NK-92 (cell line): ENCODE results near the gene PUM2.
"Not testable (repeated sequence)": the region's sequence is repeated elsewhere in the genome, so short reads cannot be mapped to it uniquely, and the experiment has no call there.

Source experiments
- DNase-seq: peaks from one replicate; lab custom pipeline; 2025; ENCODE audit not compliant: unreplicated experiment; lab: John Stamatoyannopoulos, UW

Gene PUM2

DNA sequence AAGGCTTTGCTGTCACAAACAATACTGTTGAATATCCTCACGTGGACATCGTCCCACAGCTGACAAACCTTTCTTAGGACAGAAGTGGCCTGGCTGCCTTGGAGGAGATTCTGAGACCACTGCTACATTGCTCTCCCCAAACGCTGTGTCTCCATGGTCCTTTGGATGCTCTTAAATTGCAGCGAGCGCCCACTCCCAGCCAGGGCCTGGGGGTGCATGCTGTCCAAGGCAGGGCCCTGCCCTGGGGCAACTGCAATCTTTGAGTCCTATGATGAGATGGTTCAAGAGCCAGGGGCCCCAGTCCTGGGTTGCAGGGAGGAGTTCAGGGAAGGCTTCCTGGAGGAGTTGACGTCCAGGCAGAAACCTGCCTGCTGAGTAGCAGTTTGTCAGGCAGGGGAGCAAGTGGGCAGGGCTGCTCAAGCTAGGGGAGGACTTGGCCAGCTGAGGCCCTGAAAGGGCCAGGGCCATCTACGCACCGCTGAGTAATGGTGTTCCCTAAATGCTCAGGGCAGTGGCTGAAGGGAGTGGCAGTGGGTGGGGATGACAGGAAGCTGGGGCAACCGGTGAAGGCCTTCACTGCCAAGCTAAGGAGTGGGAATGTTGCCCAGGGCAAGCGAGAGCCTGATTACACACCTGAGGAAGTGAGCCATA lies 114.9 kb downstream of the PUM2 start:
- no peak for DNase-seq

DNA sequence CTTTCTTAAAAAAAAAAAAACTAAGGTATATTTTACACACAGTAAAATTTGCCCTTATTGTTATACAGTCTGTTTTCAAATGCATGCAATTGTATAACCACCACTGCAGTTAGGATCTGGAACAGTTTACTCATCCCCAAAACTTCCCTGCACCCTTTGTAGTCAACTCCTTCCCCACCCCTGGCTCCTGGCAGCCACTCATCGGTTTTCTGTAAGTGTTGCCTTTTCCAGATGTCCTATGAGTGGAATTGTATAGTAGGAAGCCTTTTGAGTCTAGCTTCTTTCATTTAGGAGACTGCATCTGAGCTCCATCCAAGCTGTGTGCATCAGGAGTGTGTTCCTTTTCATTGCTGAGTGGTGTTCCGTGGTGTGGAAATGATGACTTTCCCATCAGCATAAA lies 116.0 kb downstream of the PUM2 start:
- DNase-seq, result not testable (repeated sequence)

DNA sequence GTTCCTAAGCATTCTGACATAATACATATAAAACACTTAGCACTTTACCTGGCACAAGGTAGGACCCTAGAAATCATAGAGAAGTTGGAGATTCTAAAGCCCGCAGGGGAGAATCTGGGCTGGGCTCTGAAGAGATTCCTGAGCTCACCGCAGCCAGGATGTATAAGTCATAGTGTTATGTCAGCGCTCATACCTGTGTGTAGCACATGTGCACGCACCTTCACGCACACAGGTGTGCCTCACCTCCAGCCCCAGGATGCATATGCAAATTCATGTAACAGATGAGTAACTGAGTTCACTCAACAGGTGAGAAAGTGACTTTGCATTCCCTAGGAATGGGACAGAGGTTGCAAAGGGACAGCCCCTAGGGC lies 117.8 kb downstream of the PUM2 start:
- DNase-seq, result no peak

DNA sequence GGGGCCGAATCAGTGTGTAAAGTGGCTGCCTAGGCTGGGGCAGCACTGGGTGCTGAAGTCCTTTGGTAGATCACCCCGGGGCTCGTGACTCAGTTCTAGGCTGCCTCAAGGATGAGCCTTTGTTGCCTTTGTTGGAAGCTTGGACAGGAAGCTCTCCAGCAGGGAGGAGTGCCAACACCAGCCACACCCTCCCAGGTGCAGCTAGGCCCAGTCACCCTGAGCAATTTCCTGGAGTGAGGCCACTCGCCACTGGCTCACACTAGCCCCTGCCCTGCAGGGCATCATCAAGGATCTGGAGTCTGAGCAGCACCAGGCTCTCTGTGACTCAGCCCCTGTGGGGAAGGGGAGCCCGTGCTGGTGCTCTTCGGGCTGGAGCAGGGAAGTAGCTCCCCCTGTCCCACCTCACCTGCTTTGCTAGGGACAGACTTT lies 119.0 kb downstream of the PUM2 start:
- no peak for DNase-seq

DNA sequence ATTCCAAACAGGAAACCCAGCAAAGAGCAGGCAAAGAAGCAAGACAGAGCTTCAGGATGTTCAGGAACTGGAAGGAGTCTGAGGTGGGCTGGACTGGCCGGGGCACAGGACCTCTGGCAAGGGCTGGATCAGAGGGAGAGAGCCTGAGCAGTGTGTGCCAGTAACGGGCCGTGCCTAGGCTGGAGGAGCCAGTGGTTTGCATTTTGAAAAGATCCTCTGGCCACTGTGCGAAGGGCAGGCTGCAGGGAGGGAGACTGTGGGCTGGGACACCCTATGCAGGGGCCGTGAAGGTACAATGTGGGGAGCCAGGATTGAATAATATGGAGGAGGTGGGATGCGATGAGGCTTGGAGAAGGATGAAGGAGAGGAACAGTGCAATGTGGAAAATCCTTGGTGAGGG lies 119.5 kb downstream of the PUM2 start:
- no peak for DNase-seq

DNA sequence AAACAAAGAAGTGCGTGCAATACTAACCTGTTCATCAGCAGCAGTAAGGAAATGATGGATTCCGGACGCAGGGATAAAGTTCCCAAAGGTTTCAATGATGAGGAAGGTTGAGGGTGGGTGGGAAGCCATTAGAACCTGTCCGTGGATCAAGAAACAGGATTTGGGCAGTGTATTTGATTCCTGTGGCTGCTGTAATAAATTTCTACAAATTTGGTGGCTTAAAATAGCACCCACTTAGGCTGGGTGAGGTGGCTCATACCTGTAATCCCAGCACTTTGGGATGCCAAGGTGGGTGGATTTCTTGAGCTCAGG lies 120.6 kb downstream of the PUM2 start:
- no peak for DNase-seq

DNA sequence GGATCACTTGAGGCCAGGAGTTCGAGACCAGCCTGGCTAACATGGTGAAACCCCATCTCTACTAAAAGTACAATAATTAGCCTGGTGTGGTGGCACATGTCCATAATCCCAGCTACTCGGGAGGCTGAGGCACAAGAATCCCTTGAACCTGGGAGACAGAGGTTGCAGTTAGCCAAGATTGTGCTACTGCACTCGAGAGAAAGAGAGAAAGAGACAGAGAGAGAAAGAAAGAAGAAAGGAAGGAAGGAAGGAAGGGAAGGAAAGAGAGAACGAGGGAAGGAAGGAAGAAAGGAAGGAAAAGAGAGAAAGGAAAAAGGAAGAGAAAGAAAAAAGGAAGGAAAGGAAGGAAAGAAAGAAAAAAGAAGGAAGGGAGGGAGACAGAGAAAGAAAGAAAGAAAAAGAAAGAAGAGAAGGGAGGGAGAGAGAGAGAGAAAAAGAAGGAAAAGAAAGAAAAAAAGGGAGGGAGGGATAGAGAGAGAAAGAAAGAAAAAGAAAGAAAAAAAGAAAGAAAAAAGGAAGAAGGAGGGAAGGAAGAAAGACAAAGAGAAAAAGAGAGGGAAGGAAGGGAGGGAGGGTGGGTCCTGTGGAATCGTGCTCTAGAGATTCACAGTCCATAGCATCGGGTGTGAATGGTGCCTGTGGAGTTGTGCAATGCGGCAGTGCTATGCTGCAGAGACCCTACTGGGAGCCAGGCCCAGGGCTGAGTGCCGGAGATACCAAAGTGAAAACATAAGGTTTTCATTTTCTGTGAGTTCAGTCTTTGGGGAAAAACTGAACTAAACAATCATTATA lies 121.1 kb downstream of the PUM2 start:
- no peak for DNase-seq

DNA sequence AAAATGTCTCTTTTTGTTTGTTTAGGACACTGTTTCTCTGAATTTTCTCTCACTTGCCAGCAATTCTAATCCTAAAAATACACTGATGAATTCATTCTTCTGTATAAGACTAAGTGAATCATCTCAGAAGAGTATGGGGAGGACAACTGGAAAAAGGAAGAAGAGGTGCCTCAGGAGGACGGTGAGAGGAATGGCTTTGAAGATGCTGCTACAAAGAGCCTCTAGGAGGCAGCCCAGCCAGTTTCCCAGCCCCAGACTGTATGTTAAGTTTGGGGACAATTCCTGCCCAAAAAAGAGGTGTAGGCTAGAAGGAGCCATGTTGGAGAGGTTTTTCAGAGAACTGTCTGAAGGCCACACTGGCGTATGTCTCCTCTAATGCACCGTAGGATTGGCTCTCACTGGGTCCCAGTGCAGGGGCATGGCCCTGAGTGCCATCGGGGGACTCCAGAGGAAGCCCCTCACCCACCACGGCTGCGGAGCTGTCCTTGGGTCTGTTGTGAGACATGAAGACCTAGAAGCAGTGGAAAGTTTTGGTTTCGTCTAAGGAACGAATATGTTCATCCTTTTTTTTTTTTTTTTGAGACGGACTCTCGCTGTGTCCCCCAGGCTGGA lies 122.6 kb downstream of the PUM2 start:
- no peak for DNase-seq

DNA sequence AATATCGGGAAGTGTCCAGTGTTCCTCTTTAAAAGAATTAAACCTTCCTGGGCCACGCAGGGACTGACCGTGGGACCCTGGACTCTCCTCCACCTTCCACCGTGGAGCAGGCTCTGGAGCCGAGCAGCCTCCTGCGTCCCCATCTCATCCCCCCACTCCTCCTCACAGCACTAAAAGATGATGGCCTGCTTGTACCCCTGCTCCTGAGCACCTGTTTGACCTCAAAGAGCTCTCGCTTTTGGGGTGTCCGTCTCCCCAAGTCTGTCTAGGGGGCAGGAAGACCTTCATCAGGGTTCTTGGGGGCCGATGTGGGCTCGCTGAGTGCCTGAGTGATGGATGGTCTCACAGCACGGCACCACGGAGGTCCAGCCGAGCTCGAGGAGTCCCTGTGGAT lies 124.5 kb downstream of the PUM2 start:
- DNase-seq, result no peak

DNA sequence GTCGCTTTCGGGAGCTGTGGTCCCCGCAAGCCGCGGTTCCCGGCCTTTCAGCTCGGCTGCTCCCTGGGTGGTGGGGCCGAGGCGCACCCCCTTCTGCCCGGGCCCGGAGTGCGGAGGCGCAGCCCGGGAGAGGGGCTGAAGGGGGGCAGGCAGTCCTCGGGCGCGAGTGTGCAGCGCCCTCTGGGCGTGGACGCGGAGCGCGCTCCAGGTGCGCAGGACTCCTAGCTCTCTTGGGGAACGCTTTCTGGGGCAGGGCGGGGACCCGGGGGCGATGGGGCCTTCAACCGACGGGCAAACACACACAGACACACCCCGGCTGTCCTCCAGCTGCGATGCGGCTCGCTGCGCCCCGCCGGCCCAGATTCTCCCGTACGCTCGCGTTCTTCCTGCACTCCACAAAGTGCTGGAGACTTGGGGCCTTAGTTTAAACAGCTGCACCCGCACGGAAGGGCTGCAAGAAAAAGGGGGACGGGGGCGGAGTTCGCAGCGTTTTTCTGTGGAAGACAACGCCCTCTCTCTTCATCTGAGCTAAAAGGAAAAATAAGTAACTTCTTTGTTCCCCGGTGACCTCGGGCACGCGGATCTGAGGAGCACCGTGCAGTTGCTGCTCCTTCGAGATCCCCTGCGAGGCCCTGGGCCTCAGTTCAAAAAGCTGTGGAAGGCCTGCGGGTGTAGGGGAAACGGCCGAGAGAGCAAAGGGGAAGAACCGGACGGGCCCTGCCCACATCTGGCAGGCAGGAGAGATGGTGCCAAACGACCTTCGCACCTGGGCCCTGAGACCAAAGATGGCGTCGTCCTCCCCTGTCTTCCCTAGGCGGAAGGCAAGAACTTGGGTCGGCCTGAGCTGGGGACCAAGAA lies 125.1 kb downstream of the PUM2 start:
- no peak for DNase-seq

DNA sequence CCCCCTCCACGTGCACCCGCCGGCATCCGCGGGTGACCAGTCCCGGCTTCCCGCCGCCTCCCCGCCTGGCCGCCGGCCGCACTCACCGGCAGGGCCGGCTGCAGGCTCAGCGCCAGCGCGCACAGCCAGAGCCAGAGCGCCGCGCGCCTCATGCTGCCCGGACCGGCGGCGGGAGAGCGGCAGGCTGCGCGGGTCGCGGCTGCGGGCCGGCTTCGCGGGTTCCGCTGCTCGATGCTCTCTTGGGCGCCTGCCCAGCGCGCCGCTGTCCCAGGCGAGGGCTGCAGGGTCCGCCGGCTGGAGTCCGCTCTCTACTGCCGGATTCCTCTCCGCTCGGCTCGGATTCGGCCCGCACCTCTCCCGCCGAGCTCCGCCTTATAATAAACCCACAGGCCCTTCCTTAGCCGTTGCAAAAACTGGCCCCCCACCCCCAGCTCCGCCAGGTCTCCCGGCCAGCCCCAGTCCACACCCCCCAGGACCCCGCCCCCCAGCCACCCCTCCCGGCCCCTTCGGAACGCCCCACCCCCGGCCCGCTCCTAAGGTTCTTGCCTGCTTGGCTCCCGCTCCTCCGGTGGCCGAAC lies 125.8 kb downstream of the PUM2 start, which contains the start of gene SDC1:
SDC1 (minus strand) TSS at position 415 of the 578 bp plus-strand sequence; CDS start at position 152, 263 bp downstream.
- DNase-seq, result no peak

DNA sequence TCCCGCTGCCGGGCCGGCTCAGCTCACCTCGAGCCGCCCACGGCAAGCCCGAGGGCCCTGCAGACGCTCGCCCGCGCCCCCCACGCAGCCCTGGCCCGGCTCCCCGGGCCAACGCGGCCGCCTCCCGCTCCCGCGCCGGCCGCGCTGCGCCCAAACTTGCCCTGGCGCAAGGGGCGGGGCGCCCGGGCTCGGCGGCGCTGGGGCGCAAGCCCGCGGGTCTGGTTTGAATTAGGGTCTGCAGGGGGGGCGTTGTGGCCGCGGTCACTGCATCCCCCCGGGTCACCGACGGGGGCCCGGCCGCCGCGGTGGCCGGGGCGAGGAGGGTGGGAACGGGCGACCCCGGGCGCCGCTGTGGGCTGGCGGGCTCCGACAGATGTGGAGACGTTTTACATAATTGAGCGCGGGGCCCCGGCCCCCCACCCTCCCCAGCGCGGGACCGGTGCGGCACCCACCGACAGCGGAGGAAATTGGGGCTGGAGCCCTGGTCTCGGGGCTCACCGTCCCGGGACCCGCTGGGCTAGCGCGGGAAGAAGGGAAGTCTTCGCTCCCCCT lies 126.4 kb downstream of the PUM2 start:
- no peak for DNase-seq

DNA sequence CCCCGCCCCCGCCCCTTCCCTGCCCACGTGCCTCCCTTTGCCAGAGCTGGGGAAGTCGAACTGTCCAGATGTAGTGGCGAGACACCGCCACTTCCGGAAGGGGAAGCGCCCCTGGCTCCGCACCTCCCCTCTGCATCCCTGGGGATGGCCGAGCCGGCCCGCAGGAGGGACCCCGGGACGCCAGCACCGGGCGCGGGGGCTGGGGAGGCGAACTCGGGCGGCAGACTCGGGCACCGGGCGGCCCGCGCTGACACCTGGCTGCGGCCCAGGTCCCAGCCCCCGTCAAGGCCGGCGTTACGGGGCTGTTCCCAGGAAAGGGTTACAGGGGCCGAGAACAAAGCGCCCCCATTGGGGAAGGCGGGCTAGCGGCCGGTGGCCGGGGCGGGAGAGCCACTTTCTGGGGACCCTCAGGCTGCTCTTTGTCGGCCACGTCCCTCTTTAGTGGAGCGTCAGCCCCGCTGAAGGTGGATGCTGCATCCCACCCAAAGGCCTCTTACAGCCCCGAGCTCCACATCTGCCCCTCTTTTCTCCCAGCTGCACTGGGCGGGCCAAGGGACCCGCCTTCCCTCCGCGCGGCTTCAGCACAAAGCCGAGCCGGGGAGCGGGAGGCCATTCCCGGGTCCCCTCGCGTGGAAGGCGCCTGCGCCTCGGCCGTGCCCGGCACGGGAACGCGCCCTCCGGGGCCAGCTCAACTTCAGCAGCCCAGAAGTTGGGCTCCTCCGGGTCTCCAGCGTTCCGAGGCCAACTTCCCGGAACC lies 127.1 kb downstream of the PUM2 start:
- DNase-seq, result no peak

DNA sequence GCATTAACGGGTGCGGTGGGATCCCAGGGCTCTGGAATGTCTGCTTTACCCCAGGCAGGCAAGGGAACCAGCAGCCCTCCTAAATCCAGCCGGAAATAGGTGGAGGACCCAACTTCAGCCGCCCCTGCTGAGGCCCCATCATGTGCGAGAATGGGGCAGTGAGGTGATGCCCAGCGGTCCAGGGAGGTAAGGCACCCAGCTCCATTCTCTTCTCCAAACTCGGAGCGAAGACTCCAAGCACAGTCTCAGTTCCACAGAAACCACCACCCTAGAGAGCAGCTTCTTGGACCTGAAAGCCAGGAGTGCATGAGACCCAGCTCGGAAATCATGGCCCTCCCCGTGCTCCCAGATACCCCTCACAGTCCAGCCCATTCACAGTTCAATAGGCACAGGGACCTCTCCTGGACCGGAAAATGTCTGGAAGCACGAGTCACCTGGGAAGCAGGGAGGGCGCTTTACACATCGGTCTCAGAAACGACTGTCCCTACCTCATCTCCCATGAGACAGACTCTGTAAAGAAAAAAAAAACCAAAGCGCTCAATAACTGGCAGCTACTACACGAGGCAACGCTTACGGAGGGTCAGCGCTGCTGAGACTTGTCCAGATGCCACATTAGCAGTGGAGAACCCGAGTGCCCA lies 127.8 kb downstream of the PUM2 start:
- no peak for DNase-seq

DNA sequence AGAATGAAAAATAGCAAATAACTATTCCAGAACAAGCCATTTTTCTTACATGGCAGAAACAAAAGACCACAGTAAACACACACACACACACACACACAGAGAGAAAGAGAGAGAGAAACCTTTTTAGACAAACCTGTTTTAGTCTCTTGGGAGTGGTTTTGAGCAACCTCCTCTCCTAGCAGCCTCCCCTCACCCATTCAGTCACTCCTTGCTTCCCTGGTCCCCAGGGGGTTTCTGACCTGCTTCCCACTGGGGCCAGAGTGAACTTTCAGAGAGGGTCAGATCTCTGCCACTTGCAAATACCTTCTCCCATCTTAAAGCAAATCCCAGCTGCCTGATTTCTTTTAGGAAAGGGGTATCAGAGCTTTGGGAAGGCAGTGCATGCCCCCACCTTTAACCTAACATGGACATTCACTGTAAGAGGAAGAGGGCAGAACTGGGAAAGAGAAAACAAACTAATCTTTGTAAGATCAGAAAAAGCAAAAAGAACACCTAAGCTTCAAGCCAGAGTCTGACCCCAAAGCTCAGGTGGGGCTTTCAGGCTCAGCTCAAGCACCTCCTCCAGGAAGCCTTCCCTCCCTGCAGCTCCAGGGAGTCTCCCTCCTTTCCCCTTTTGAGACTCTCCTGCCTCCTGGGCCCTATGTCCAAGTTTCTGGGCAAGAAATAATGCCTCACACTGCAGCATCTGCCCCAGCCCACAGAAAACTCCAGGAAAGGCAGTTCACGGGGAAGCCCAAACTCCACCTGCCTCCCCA lies 128.5 kb downstream of the PUM2 start:
- DNase-seq, result no peak

DNA sequence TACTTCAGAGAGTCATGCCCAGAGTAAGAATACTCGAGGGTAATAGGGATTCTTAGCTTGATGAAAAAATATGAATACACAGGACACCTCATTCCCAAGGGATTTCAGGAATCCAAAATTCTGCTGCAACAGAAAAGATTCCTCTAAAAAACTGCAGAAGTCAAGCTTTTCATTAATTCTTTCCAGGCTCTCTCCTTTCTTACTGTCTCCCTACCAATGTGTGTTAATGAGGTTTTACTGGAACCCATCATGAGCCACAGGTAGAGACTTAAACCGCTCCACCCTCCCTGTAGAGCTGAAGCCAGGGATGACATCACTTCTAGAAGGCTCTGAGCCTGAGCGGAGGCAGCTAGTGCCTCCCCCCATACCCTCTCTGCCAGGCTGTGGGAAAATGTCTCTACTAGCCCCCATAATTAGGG lies 129.1 kb downstream of the PUM2 start:
- no peak for DNase-seq

DNA sequence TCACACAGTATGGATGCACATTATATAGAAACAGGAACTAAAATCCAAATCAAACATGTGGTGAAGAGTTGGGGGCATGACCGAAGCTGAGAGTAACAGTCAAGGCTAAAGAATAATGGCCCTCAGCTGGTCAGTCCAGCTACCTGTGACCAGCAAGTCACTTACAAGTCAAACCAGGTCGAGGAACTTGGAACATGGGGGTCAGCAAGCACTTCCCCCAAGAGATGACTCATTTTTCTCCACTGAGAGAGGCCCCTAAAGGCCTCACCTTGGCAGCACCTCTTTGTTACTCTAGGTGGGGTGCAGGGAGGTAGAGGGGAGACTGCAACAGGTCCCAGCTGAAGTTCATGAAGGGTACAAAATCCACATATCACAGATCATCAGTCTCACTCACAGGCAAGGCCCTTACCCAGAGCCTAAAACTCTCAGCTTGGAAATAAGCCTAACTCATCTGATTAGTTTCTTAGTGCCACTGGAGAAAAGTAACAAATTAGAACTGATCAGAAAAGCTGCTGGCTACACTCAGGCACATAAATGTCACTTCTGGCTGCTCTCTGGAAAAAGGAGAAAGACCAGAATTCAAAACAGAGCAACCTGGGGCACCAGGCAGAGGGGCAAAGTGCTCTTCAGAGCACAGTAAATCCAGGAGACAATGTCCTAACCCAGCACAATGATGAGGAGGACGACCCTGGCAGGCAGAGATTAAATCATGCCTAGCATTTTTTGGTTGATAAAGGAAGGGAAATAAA lies 129.7 kb downstream of the PUM2 start:
- DNase-seq, result no peak

DNA sequence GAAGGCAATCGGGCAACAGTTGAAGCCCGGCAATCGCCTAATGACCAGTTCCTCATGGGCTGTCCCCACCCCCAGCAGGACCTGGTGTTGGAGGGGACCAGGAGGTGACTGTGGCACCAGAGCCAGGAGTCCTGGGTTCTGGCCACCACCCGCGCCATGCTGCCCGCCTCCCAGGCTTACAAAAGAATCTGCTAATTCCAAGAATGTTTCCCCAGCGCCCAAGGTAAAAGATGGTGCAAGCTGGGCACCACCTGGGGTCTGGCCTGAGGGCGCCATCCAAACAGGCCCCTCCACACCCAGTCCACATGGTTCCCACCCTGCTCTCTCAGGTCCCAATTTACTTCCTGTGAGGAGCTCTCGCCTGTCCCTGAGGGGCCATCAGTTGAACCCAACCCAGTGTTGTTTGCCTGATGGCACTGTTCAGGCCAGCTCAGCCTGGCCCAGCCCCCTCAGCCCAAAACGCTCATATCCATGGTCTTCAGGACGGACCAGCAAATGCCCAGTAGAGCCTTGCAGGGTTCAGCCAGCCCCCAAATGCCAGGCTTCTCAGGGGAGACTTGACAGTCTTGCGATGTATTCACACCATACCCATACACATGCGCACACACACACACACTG lies 130.8 kb downstream of the PUM2 start:
- DNase-seq, result no peak
